Measurements from ENCODE around the gene RBMS2.
"Not testable (repeated sequence)": the region's sequence is repeated elsewhere in the genome, so short reads cannot be mapped to it uniquely, and the experiment has no call there.

The RBMS2 gene

GRCh38 chr12:56494106-56494415 is 27.6 kb upstream of the RBMS2 start:
- not testable (repeated sequence) for H3K4me2 ChIP-seq (ENCODE audit: low read length, poor library complexity, severe bottlenecking); H2BK120ac ChIP-seq (ENCODE audit: low read depth, low read length); H3K27ac ChIP-seq (ENCODE audit: low read length, poor library complexity, severe bottlenecking); H2AK5ac ChIP-seq (ENCODE audit: low read length, severe bottlenecking); DNase-seq; H2BK15ac ChIP-seq (ENCODE audit: low read depth, poor library complexity, severe bottlenecking); H3K4me3 ChIP-seq (ENCODE audit: insufficient read depth in 1 of 2, low read depth in 1 of 2, low read length in 2 of 2); H3K4me1 ChIP-seq (ENCODE audit: control insufficient read depth, insufficient read depth, low read depth, low read length); H4K91ac ChIP-seq (ENCODE audit: low read length); H3K23ac ChIP-seq (ENCODE audit: low read length in 2 of 2); H3K4ac ChIP-seq (ENCODE audit: low read depth in 1 of 2, low read length in 2 of 2); H3K36me3 ChIP-seq (ENCODE audit: control insufficient read depth in 1 of 2, insufficient read depth in 2 of 2, low read depth in 1 of 2, low read length in 2 of 2); H3K9me3 ChIP-seq (ENCODE audit: control insufficient read depth, low read length); H2BK5ac ChIP-seq (ENCODE audit: low read depth, low read length, poor library complexity, severe bottlenecking); H3K9ac ChIP-seq (ENCODE audit: low read length); H3K79me1 ChIP-seq (replicated peaks; ENCODE audit: low read length, poor library complexity, severe bottlenecking); H3K14ac ChIP-seq (ENCODE audit: low read length in 2 of 2); H4K8ac ChIP-seq (ENCODE audit: low read length); H2AFZ ChIP-seq (ENCODE audit: low read depth, low read length); H2BK12ac ChIP-seq (ENCODE audit: low read length in 2 of 2); H3K18ac ChIP-seq (ENCODE audit: low read depth in 1 of 2, low read length in 2 of 2)
- 94% methylated on average over 14 of the region's 15 CpGs for WGBS
- H3K27me3 ChIP-seq (ENCODE audit: control insufficient read depth in 1 of 2, insufficient read depth in 1 of 2, low read length in 2 of 2): peaks cover 27 to 36% of the 10 kb centered on the region in 2 experiments

- H2AK5ac ChIP-seq (ENCODE audit: low read length, severe bottlenecking): not testable (repeated sequence)
- 96% methylated on average over 25 of the region's 27 CpGs for WGBS
Measured at GRCh38 chr12:56494481-56494880, 27.1 kb upstream of the RBMS2 start.

GRCh38 chr12:56496704-56497103 is 24.9 kb upstream of the RBMS2 start:
- not testable (repeated sequence) for H2BK15ac ChIP-seq (ENCODE audit: low read depth, poor library complexity, severe bottlenecking); H4K8ac ChIP-seq (ENCODE audit: low read length); H3K4me1 ChIP-seq (ENCODE audit: control insufficient read depth, insufficient read depth, low read depth, low read length); H2AFZ ChIP-seq (ENCODE audit: low read depth, low read length); H3K18ac ChIP-seq (ENCODE audit: low read depth in 1 of 2, low read length in 2 of 2); H2AK5ac ChIP-seq (ENCODE audit: low read length, severe bottlenecking); H4K91ac ChIP-seq (ENCODE audit: low read length); H2BK120ac ChIP-seq (ENCODE audit: low read depth, low read length); H3K79me1 ChIP-seq (replicated peaks; ENCODE audit: low read length, poor library complexity, severe bottlenecking); H3K9me3 ChIP-seq (ENCODE audit: control insufficient read depth, low read length); H2BK5ac ChIP-seq (ENCODE audit: low read depth, low read length, poor library complexity, severe bottlenecking); H3K36me3 ChIP-seq (ENCODE audit: control insufficient read depth in 1 of 2, insufficient read depth in 2 of 2, low read depth in 1 of 2, low read length in 2 of 2); H3K4ac ChIP-seq (ENCODE audit: low read depth in 1 of 2, low read length in 2 of 2); H3K23ac ChIP-seq (ENCODE audit: low read length in 2 of 2); H2BK12ac ChIP-seq (ENCODE audit: low read length in 2 of 2); H3K27ac ChIP-seq (ENCODE audit: low read length, poor library complexity, severe bottlenecking); H3K14ac ChIP-seq (ENCODE audit: low read length in 2 of 2)
- Histone ChIP-seq H3K9ac (ENCODE audit: low read length) (peak overlapping the region; percentile 32), H3K4me3 (ENCODE audit: insufficient read depth in 1 of 2, low read depth in 1 of 2, low read length in 2 of 2) (peak overlapping the region in 1 of 2 experiments; percentile 44), H3K4me2 (ENCODE audit: low read length, poor library complexity, severe bottlenecking) (peak overlapping the region; percentile 47), H3K27me3 (ENCODE audit: control insufficient read depth in 1 of 2, insufficient read depth in 1 of 2, low read length in 2 of 2) (peaks cover 4 to 13% of the 10 kb centered on the region in 2 experiments)
- DNase-seq: peak; percentile 46
- 0% methylated on average over 9 of the region's 17 CpGs for WGBS

More at GRCh38 chr12:56494481-56494880, 27.1 kb upstream of the RBMS2 start:
- not testable (repeated sequence) for H3K4me2 ChIP-seq (ENCODE audit: low read length, poor library complexity, severe bottlenecking); H2BK15ac ChIP-seq (ENCODE audit: low read depth, poor library complexity, severe bottlenecking); H4K8ac ChIP-seq (ENCODE audit: low read length); H3K27ac ChIP-seq (ENCODE audit: low read length, poor library complexity, severe bottlenecking); H3K4me1 ChIP-seq (ENCODE audit: control insufficient read depth, insufficient read depth, low read depth, low read length); H4K91ac ChIP-seq (ENCODE audit: low read length); H2BK5ac ChIP-seq (ENCODE audit: low read depth, low read length, poor library complexity, severe bottlenecking); H3K14ac ChIP-seq (ENCODE audit: low read length in 2 of 2); H3K9ac ChIP-seq (ENCODE audit: low read length); H2AFZ ChIP-seq (ENCODE audit: low read depth, low read length); H3K9me3 ChIP-seq (ENCODE audit: control insufficient read depth, low read length); DNase-seq; H3K18ac ChIP-seq (ENCODE audit: low read depth in 1 of 2, low read length in 2 of 2); H3K23ac ChIP-seq (ENCODE audit: low read length in 2 of 2); H3K36me3 ChIP-seq (ENCODE audit: control insufficient read depth in 1 of 2, insufficient read depth in 2 of 2, low read depth in 1 of 2, low read length in 2 of 2); H2BK12ac ChIP-seq (ENCODE audit: low read length in 2 of 2); H3K4me3 ChIP-seq (ENCODE audit: insufficient read depth in 1 of 2, low read depth in 1 of 2, low read length in 2 of 2); H3K79me1 ChIP-seq (replicated peaks; ENCODE audit: low read length, poor library complexity, severe bottlenecking); H2BK120ac ChIP-seq (ENCODE audit: low read depth, low read length); H3K4ac ChIP-seq (ENCODE audit: low read depth in 1 of 2, low read length in 2 of 2)
- H3K27me3 ChIP-seq (ENCODE audit: control insufficient read depth in 1 of 2, insufficient read depth in 1 of 2, low read length in 2 of 2): peaks cover 23 to 31% of the 10 kb centered on the region in 2 experiments

GRCh38 chr12:56498126-56498902 is 23.3 kb upstream of the RBMS2 start:
- H3K14ac ChIP-seq (ENCODE audit: low read length in 2 of 2); H3K36me3 ChIP-seq (ENCODE audit: control insufficient read depth in 1 of 2, insufficient read depth in 2 of 2, low read depth in 1 of 2, low read length in 2 of 2); H2BK5ac ChIP-seq (ENCODE audit: low read depth, low read length, poor library complexity, severe bottlenecking); H3K4me2 ChIP-seq (ENCODE audit: low read length, poor library complexity, severe bottlenecking); DNase-seq; H3K4me3 ChIP-seq (ENCODE audit: insufficient read depth in 1 of 2, low read depth in 1 of 2, low read length in 2 of 2); H2BK15ac ChIP-seq (ENCODE audit: low read depth, poor library complexity, severe bottlenecking); H3K23ac ChIP-seq (ENCODE audit: low read length in 2 of 2); H3K18ac ChIP-seq (ENCODE audit: low read depth in 1 of 2, low read length in 2 of 2); H2BK12ac ChIP-seq (ENCODE audit: low read length in 2 of 2); H3K79me1 ChIP-seq (replicated peaks; ENCODE audit: low read length, poor library complexity, severe bottlenecking); H3K27me3 ChIP-seq (ENCODE audit: control insufficient read depth in 1 of 2, insufficient read depth in 1 of 2, low read length in 2 of 2); H3K4me1 ChIP-seq (ENCODE audit: control insufficient read depth, insufficient read depth, low read depth, low read length); H2AK5ac ChIP-seq (ENCODE audit: low read length, severe bottlenecking); H4K8ac ChIP-seq (ENCODE audit: low read length); H3K9ac ChIP-seq (ENCODE audit: low read length); H3K4ac ChIP-seq (ENCODE audit: low read depth in 1 of 2, low read length in 2 of 2); H4K91ac ChIP-seq (ENCODE audit: low read length); H2AFZ ChIP-seq (ENCODE audit: low read depth, low read length); H3K27ac ChIP-seq (ENCODE audit: low read length, poor library complexity, severe bottlenecking); H3K9me3 ChIP-seq (ENCODE audit: control insufficient read depth, low read length); H2BK120ac ChIP-seq (ENCODE audit: low read depth, low read length): not testable (repeated sequence)
- WGBS: 40% methylated on average over 8 of the region's 14 CpGs

Measured in mesenchymal stem cell (in vitro differentiated cells and primary cell).